Activated T-cell treated with anti-CD3 and anti-CD28 coated beads, Interleukin-2, amount 50 U/mL, for 24 hours (primary cell): ENCODE data around the gene KLF15.

Experiments used
- DNase-seq: peaks from one replicate; pipeline ENCODE4 v3.0.0-alpha.2; 2020
- H3K27ac Mint-ChIP-seq: 2 replicates; pipeline ENCODE4 v1.8.0; 2020; ENCODE audit warnings: mild to moderate bottlenecking, mixed read lengths
- H3K27me3 Mint-ChIP-seq: 2 replicates; pipeline ENCODE4 v1.8.0; 2020; ENCODE audit warnings: mixed read lengths
- H3K36me3 Mint-ChIP-seq: 2 replicates; pipeline ENCODE4 v1.8.0; 2020; ENCODE audit warnings: low read depth, mixed read lengths
- H3K4me1 Mint-ChIP-seq: 2 replicates; pipeline ENCODE4 v1.8.0; 2020; ENCODE audit warnings: low read depth, mixed read lengths
- H3K4me3 Mint-ChIP-seq: 2 replicates; pipeline ENCODE4 v1.8.0; 2020; ENCODE audit warnings: mild to moderate bottlenecking, moderate library complexity, mixed read lengths
- H3K9me3 Mint-ChIP-seq: 2 replicates; pipeline ENCODE4 v1.8.0; 2020; ENCODE audit warnings: mixed read lengths

Gene KLF15

GRCh38 chr3:126316501-126316939 lies 40.7 kb downstream of the KLF15 start:
- no peaks in the 10 kb centered on the region for H3K9me3 Mint-ChIP-seq

GRCh38 chr3:126316031-126316461 lies 41.2 kb downstream of the KLF15 start:
- Mint-ChIP-seq H3K27ac (no peak overlapping the region), H3K4me3 (no peak overlapping the region), H3K9me3 (no peaks in the 10 kb centered on the region), H3K27me3 (no peaks in the 10 kb centered on the region), H3K4me1 (no peaks in the 10 kb centered on the region), H3K36me3 (no peaks in the 10 kb centered on the region)
- no peak for DNase-seq

More at GRCh38 chr3:126316501-126316939, 40.7 kb downstream of the KLF15 start:
- Mint-ChIP-seq H3K36me3 (no peaks in the 10 kb centered on the region), H3K27me3 (no peaks in the 10 kb centered on the region), H3K27ac (no peak overlapping the region), H3K4me3 (no peak overlapping the region), H3K4me1 (no peaks in the 10 kb centered on the region)
- no peak for DNase-seq

- Mint-ChIP-seq H3K27ac (no peak overlapping the region), H3K4me3 (no peak overlapping the region), H3K36me3 (no peaks in the 10 kb centered on the region), H3K27me3 (no peaks in the 10 kb centered on the region), H3K4me1 (no peaks in the 10 kb centered on the region), H3K9me3 (no peaks in the 10 kb centered on the region)
- no peak for DNase-seq
Observed at GRCh38 chr3:126314790-126315658, 42.2 kb downstream of the KLF15 start.

- no peaks in the 10 kb centered on the region for H3K36me3 Mint-ChIP-seq
- H3K9me3 Mint-ChIP-seq = no peaks in the 10 kb centered on the region
- no peak overlapping the region for H3K4me3 Mint-ChIP-seq
Observed at GRCh38 chr3:126314305-126314789, 42.9 kb downstream of the KLF15 start.

DNA sequence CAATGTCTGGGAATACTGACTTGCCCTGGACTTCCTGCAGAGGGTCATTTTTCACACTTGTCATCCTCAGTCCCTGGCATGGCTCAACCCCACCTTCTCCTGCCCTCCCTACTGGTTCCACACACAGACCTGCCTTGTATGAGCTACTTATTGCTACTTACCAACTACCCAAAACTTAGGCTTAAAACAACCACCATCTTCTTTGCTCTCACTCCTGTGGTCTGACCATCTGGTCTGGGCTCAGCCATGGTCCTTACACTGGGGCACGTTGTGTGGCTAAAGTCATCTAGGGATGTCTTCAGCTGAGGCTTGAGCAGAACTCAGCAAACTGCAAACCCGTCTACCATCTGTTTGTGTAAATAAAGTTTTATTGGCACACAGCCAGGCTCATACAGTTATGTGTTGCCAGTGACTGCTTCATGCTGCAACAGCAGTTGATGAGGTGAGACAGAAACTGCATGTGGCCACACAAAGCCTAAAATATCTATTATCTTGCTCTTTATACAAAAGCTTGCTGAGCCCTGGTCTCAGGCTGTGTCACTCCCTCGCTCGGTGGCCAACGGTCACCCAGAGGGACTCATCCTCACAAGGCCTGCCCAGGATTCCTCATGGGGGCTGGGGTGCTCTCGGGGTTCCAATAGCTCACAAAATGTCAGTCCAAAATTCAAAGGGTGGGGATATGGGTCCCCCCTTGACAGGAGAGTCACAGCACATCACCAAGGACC lies 43.5 kb downstream of the KLF15 start:
- no peak overlapping the region for H3K4me3 Mint-ChIP-seq
- no peak for DNase-seq

More at GRCh38 chr3:126314305-126314789, 42.9 kb downstream of the KLF15 start:
- no peak for DNase-seq
- Mint-ChIP-seq H3K27ac (no peak overlapping the region), H3K4me1 (no peaks in the 10 kb centered on the region), H3K27me3 (peaks cover under 1% of the 10 kb centered on the region)

GRCh38 chr3:126313166-126313565 lies 44.0 kb downstream of the KLF15 start:
- H3K36me3 Mint-ChIP-seq = no peaks in the 10 kb centered on the region
- DNase-seq = no peak
- no peaks in the 10 kb centered on the region for H3K9me3 Mint-ChIP-seq
- peaks cover 5% of the 10 kb centered on the region for H3K27me3 Mint-ChIP-seq
- H3K4me1 Mint-ChIP-seq = no peaks in the 10 kb centered on the region
- no peak overlapping the region for H3K4me3 Mint-ChIP-seq
- no peak overlapping the region for H3K27ac Mint-ChIP-seq

More for the DNA sequence above, 43.5 kb downstream of the KLF15 start:
- no peaks in the 10 kb centered on the region for H3K9me3 Mint-ChIP-seq
- peaks cover 5% of the 10 kb centered on the region for H3K27me3 Mint-ChIP-seq
- no peaks in the 10 kb centered on the region for H3K36me3 Mint-ChIP-seq
- H3K4me1 Mint-ChIP-seq = no peaks in the 10 kb centered on the region
- no peak overlapping the region for H3K27ac Mint-ChIP-seq

GRCh38 chr3:126312341-126312740 lies 44.9 kb downstream of the KLF15 start:
- Mint-ChIP-seq H3K36me3 (no peaks in the 10 kb centered on the region), H3K4me3 (no peak overlapping the region), H3K27ac (no peak overlapping the region), H3K4me1 (no peaks in the 10 kb centered on the region), H3K9me3 (no peaks in the 10 kb centered on the region), H3K27me3 (peaks cover 5% of the 10 kb centered on the region)
- no peak for DNase-seq

- no peak for DNase-seq
- Mint-ChIP-seq H3K9me3 (no peaks in the 10 kb centered on the region), H3K4me3 (no peak overlapping the region), H3K27me3 (peaks cover 5% of the 10 kb centered on the region), H3K27ac (no peak overlapping the region), H3K36me3 (no peaks in the 10 kb centered on the region), H3K4me1 (no peaks in the 10 kb centered on the region)
Observed at GRCh38 chr3:126311338-126311978, 45.8 kb downstream of the KLF15 start.

GRCh38 chr3:126310816-126311215 lies 46.4 kb downstream of the KLF15 start:
- Mint-ChIP-seq H3K9me3 (no peaks in the 10 kb centered on the region), H3K4me1 (no peaks in the 10 kb centered on the region), H3K27me3 (peaks cover 5% of the 10 kb centered on the region), H3K36me3 (no peaks in the 10 kb centered on the region), H3K4me3 (no peak overlapping the region), H3K27ac (no peak overlapping the region)
- DNase-seq = no peak

DNA sequence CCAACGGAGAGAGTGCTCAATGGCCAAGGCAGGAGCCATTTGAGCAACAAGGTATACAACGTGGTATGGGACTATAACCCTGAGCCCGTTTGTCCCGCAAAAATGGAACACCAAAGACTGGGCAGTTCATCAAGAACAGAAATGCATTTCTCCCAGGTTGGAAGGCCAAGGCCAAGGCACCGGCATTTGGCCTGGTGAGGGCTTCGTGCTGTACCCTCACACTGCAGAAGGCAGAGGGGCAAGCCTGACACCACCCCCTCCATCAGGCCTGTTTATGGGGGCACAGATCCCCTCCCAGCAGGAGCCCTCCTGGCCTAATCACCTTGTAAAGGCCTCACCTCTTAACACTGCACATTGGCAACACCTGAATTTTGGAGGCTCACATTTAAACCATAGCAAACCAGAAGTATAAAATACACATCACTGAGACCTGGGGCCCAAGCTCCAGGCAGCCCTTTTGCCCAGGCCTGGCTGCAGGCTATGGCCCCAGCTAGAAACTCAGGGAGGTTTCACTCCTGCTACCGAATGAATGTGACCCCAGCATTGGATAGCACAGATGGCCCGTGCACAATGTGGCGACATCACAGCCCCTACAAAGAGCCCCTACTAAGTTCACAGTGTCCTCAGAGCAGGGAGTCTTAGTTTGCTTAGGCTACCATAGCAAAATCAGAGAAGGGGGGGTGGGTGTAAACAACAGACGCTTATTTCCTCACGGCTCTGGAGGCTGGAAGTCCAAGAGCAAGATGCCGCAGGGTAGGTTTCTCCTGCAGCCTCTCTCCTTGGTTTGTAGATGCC lies 47.1 kb downstream of the KLF15 start:
- H3K9me3 Mint-ChIP-seq = no peaks in the 10 kb centered on the region
- H3K36me3 Mint-ChIP-seq = no peaks in the 10 kb centered on the region
- DNase-seq = no peak
- no peak overlapping the region for H3K4me3 Mint-ChIP-seq
- peaks cover 9% of the 10 kb centered on the region for H3K27me3 Mint-ChIP-seq
- no peak overlapping the region for H3K27ac Mint-ChIP-seq
- no peaks in the 10 kb centered on the region for H3K4me1 Mint-ChIP-seq

DNA sequence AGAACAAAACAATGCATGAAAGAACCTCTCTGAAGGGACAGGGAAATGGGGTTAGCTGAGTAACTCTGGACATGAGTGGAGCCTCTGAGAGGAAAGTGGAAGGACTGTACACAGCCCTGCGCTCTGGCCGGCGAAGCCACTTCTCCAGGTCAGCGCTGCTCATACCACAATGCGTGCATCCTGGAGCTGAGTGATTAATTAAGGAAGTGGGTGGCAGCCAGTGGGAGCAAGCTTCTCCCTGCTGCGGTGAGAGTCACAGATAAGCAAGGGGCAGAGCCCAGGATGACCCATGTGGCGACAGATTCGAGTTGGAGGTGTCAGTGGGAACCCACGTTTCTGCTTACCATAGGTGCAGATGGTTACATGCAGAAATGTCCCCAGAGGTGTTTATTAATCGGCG lies 48.0 kb downstream of the KLF15 start:
- Mint-ChIP-seq H3K27ac (no peak overlapping the region), H3K27me3 (peaks cover 9% of the 10 kb centered on the region), H3K4me3 (no peak overlapping the region), H3K9me3 (peaks cover 5% of the 10 kb centered on the region), H3K36me3 (no peaks in the 10 kb centered on the region), H3K4me1 (no peaks in the 10 kb centered on the region)
- DNase-seq = no peak

DNA sequence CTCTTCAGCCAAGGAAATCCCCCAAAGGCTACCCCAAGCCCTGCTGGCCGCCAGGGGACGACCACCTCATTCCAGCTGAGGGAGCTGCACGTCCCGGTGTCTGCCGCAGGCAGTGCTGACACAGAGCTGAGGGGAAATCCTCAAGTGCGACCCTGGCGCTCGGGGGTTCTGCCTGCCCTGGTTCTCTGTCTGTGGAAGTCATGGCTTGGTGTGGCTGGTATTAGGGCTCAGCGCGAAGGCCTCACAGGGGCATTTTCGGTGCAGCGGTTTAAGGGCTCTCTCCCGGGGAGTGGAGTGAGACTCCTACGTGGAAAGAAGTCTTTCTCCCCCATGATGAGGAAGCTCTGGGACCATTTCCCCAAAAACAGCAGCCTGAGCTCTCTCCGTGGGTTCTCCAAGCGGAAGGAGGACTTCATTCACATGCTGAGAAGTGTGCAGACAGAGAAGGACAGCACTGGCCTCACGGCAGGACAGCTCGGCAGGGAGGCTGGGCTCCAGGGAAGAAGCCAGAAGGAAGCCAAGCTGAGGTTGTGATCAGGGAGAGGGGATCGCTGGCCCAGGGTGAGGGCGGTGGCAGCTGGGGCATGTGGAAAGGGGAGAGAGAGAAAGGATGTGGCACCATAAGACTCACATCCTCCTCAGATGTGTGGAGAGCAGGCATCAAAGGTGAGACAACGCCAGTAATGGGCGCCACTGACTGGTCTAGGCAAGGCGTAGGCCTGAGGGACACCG lies 48.6 kb downstream of the KLF15 start:
- H3K27ac Mint-ChIP-seq = no peak overlapping the region
- no peak for DNase-seq
- no peaks in the 10 kb centered on the region for H3K4me1 Mint-ChIP-seq
- H3K4me3 Mint-ChIP-seq = no peak overlapping the region
- peaks cover 8% of the 10 kb centered on the region for H3K9me3 Mint-ChIP-seq
- peaks cover 9% of the 10 kb centered on the region for H3K27me3 Mint-ChIP-seq
- no peaks in the 10 kb centered on the region for H3K36me3 Mint-ChIP-seq

- no peak for DNase-seq
- H3K36me3 Mint-ChIP-seq = no peaks in the 10 kb centered on the region
- H3K9me3 Mint-ChIP-seq = peaks cover 14% of the 10 kb centered on the region
- H3K27me3 Mint-ChIP-seq = peaks cover 9% of the 10 kb centered on the region
- no peak overlapping the region for H3K4me3 Mint-ChIP-seq
- no peak overlapping the region for H3K27ac Mint-ChIP-seq
- no peaks in the 10 kb centered on the region for H3K4me1 Mint-ChIP-seq
Observed at GRCh38 chr3:126307591-126308393, 49.4 kb downstream of the KLF15 start.
